HCT116 (cell line): ENCODE data around the gene STEAP1. TPM values are rescaled to one million over a fixed set of nuclear protein-coding genes. Genes with fewer than 3 reads are reported as not detected.

Experiments
- ATAC-seq: fragments of 200-7000 bp; cut with Tn5 transposase; 2 replicates; pipeline ENCODE4 v1.9.1; 2020; ENCODE audit warnings: mild to moderate bottlenecking, moderate library complexity
- BruUV-seq: library from RNA; stranded (reverse); fragments of 400-500 nt; replicated peaks from 2 replicates; lab custom pipeline; 2021; lab: Mats Ljungman, UMichigan
- CTCF ChIA-PET: fragments of 300-600 bp; sonication (Branson Sonifier 250); formaldehyde crosslinking; loops from one replicate; lab custom pipeline; 2021; ENCODE audit warnings: antibody characterized with exemption; lab: Charles Lee
- POLR2A ChIA-PET: fragments of 300-600, 350-600 bp; sonication (Branson Sonifier 250); formaldehyde crosslinking; loops from one replicate; lab custom pipeline; 2021; ENCODE audit warnings: antibody characterized with exemption; lab: Charles Lee
- RAD21 ChIA-PET, 2 experiments: fragments of 300-600 bp; sonication (Branson Sonifier 250); formaldehyde crosslinking; loops; one replicate each; lab custom pipeline; 2023; ENCODE audit warnings: low total read pairs in 2 of 2; ENCODE audit not compliant: uncharacterized antibody in 2 of 2, unreplicated experiment in 2 of 2, low non-redundant PET in 1 of 2; lab: Charles Lee
- DNase-seq: peaks from one replicate; pipeline ENCODE4 v3.0.0-alpha.2; 2010; ENCODE audit warnings: low read depth, low spot score
- H2AFZ ChIP-seq: fragments of 200-600 bp; shearing (Covaris generic), sonication (generic); 2 replicates; pipeline ENCODE4 v1.6.1; 2017; ENCODE audit warnings: low read depth, mixed run types, mixed read lengths, antibody characterized with exemption, low read length; ENCODE audit not compliant: poor library complexity, severe bottlenecking
- H3K27ac ChIP-seq: 2 replicates; pipeline ENCODE4 v1.5.1; 2012; ENCODE audit warnings: low read depth, low read length
- H3K27me3 ChIP-seq: fragments of 200-600 bp; sonication (generic); 2 replicates; pipeline ENCODE4 v1.6.1; 2016; ENCODE audit warnings: mixed run types, low read length, mixed read lengths; ENCODE audit not compliant: insufficient read depth
- H3K36me3 ChIP-seq, 2 experiments: fragments of 200-500 bp in 1 of 2; fragments of 200-600 bp in 1 of 2; sonication (Bioruptor generic) in 1 of 2; sonication (generic) in 1 of 2; 2 replicates each; pipeline versions ENCODE4 v1.5.1 to v1.6.1; 2014 to 2016; ENCODE audit warnings: low read length in 2 of 2, inconsistent platforms in 1 of 2, mixed read lengths in 1 of 2, mixed run types in 1 of 2; ENCODE audit not compliant: insufficient read depth in 2 of 2, control insufficient read depth in 1 of 2
- H3K4me1 ChIP-seq, 2 experiments: fragments of 200-600 bp in 1 of 2; sonication (generic) in 1 of 2; 2 replicates each; pipeline versions ENCODE4 v1.5.1 to v1.6.1; 2012 to 2017; ENCODE audit warnings: low read length in 2 of 2, inconsistent platforms in 1 of 2, mild to moderate bottlenecking in 1 of 2, mixed read lengths in 1 of 2, mixed run types in 1 of 2, moderate library complexity in 1 of 2; ENCODE audit not compliant: insufficient read depth in 2 of 2, control insufficient read depth in 1 of 2
- H3K4me2 ChIP-seq: fragments of 200-600 bp; sonication (generic); 2 replicates; pipeline ENCODE4 v1.6.1; 2017; ENCODE audit warnings: mixed run types, low read length, mixed read lengths
- H3K4me3 ChIP-seq, 2 experiments: fragments of 200-600 bp in 1 of 2; sonication (generic) in 1 of 2; replicated peaks in 1 of 2; 2 replicates each; pipeline ENCODE4 v1.5.1; 2011 to 2016; ENCODE audit warnings: low read length in 2 of 2, control low read depth in 1 of 2, low read depth in 1 of 2, mild to moderate bottlenecking in 1 of 2, mixed read lengths in 1 of 2, mixed run types in 1 of 2
- H3K79me2 ChIP-seq: fragments of 200-600 bp; sonication (generic); 2 replicates; pipeline ENCODE4 v1.6.1; 2017; ENCODE audit warnings: mild to moderate bottlenecking, mixed run types, low read length, moderate library complexity, mixed read lengths; ENCODE audit not compliant: insufficient read depth
- H3K9ac ChIP-seq: fragments of 200-600 bp; sonication (generic); 2 replicates; pipeline ENCODE4 v1.6.1; 2016; ENCODE audit warnings: low read length, mixed read lengths
- H3K9me2 ChIP-seq: fragments of 200-600 bp; sonication (generic), shearing (Covaris generic); 2 replicates; pipeline ENCODE4 v1.6.1; 2017; ENCODE audit warnings: mixed run types, mild to moderate bottlenecking, moderate library complexity; ENCODE audit not compliant: insufficient read depth
- H3K9me3 ChIP-seq, 2 experiments: fragments of 200-500 bp in 1 of 2; fragments of 200-600 bp in 1 of 2; sonication (Bioruptor generic) in 1 of 2; sonication (generic) in 1 of 2; 2 replicates each; pipeline ENCODE4 v1.6.1; 2014 to 2017; ENCODE audit warnings: low read length in 2 of 2, mixed read lengths in 2 of 2, inconsistent platforms in 1 of 2, low read depth in 1 of 2, mild to moderate bottlenecking in 1 of 2, mixed run types in 1 of 2, moderate library complexity in 1 of 2; ENCODE audit not compliant: control insufficient read depth in 1 of 2, insufficient read depth in 1 of 2
- H4K20me1 ChIP-seq: fragments of 200-600 bp; sonication (generic), shearing (Covaris generic); 2 replicates; pipeline ENCODE4 v1.6.1; 2017; ENCODE audit warnings: mixed run types, mild to moderate bottlenecking, moderate library complexity; ENCODE audit not compliant: insufficient read depth
- ATF3 ChIP-seq: IDR thresholded peaks from 2 replicates; pipeline ENCODE4 v1.6.1; 2012
- CBX3 ChIP-seq: IDR thresholded peaks from 2 replicates; pipeline ENCODE4 v1.6.1; 2012; ENCODE audit warnings: low read depth
- CEBPB ChIP-seq: IDR thresholded peaks from 2 replicates; pipeline ENCODE4 v1.6.1; 2012; ENCODE audit warnings: low read depth
- EGR1 ChIP-seq: IDR thresholded peaks from 2 replicates; pipeline ENCODE4 v1.6.1; 2012; ENCODE audit warnings: low read depth
- EZH2 ChIP-seq: fragments of 200-600 bp; sonication (generic); IDR thresholded peaks from 2 replicates; pipeline ENCODE4 v1.6.1; 2017; ENCODE audit warnings: antibody characterized with exemption, mixed run types
- EZH2phosphoT487 ChIP-seq: fragments of 200-600 bp; IDR thresholded peaks from 2 replicates; pipeline ENCODE4 v1.6.1; 2018; ENCODE audit warnings: antibody characterized with exemption, borderline replicate concordance
- JUND ChIP-seq: IDR thresholded peaks from 2 replicates; pipeline ENCODE4 v1.6.1; 2012
- POLR2A ChIP-seq: IDR thresholded peaks from 2 replicates; pipeline ENCODE4 v1.7.0; 2011; ENCODE audit warnings: borderline replicate concordance; ENCODE audit not compliant: insufficient read depth, insufficient read length; ENCODE audit errors: extremely low read depth
- POLR2AphosphoS5 ChIP-seq: IDR thresholded peaks from 2 replicates; pipeline ENCODE4 v1.6.1; 2011; ENCODE audit warnings: mild to moderate bottlenecking, low read depth, low read length, moderate library complexity
- RAD21 ChIP-seq: IDR thresholded peaks from 2 replicates; pipeline ENCODE4 v1.6.1; 2012; ENCODE audit warnings: low read depth, mild to moderate bottlenecking
- SP1 ChIP-seq: IDR thresholded peaks from 2 replicates; pipeline ENCODE4 v1.6.1; 2012; ENCODE audit warnings: low read depth
- SRF ChIP-seq: IDR thresholded peaks from 2 replicates; pipeline ENCODE4 v1.6.1; 2012; ENCODE audit warnings: low read depth
- YY1 ChIP-seq: IDR thresholded peaks from 2 replicates; pipeline ENCODE4 v1.6.1; 2011; ENCODE audit warnings: low read length, low read depth, moderate library complexity, mild to moderate bottlenecking; ENCODE audit not compliant: insufficient replicate concordance; ENCODE audit errors: extremely low read depth
- ZFX ChIP-seq: fragments of 450-650 bp; IDR thresholded peaks from 2 replicates; pipeline ENCODE4 v1.6.1; 2017
- ZNF274 ChIP-seq: fragments of 200-500 bp; sonication (Bioruptor generic); IDR thresholded peaks from 2 replicates; pipeline ENCODE4 v1.6.1; 2014; ENCODE audit warnings: mild to moderate bottlenecking, low read depth, low read length, inconsistent platforms
- intact Hi-C: fragments of 100-400 bp; cut with micrococcal nuclease; formaldehyde crosslinking; loops from 2 replicates; pipeline ENCODE4 v1.10.0; 2022
- total RNA-seq: library from RNA; stranded (reverse); gene quantifications from one replicate; pipeline ENCODE4 v1.2.1, GENCODE V29; 2021; ENCODE audit not compliant: unreplicated experiment
- TF ChIP-seq, protein P1 (sequence below): IDR thresholded peaks from 2 replicates; pipeline ENCODE4 v1.6.1; 2012; ENCODE audit warnings: low read depth
- TF ChIP-seq, protein P2 (sequence below), 3 experiments: fragments of 200-600 bp in 1 of 3; sonication (generic) in 1 of 3; IDR thresholded peaks in 2 of 3; conservative IDR thresholded peaks in 1 of 3; 2 replicates each; pipeline ENCODE4 v1.5.1; 2012 to 2017; ENCODE audit warnings: low read depth in 2 of 3, low read length in 2 of 3, antibody characterized with exemption in 1 of 3, borderline replicate concordance in 1 of 3, control low read depth in 1 of 3, mild to moderate bottlenecking in 1 of 3, mixed read lengths in 1 of 3, mixed run types in 1 of 3, moderate library complexity in 1 of 3; ENCODE audit not compliant: insufficient read depth in 1 of 3

The STEAP1 gene
- total RNA-seq, 1 experiment from 2014 or later = 18.8 TPM

GRCh38 chr7:90169891-90170290 is 15.6 kb downstream of the STEAP1 start:
- no peak for TF ChIP-seq SRF
- no peak for TF ChIP-seq ATF3
- TF ChIP-seq RAD21 = no peak
- TF ChIP-seq ZFX = no peak
- TF ChIP-seq CBX3 = no peak
- TF ChIP-seq ZNF274 = no peak
- TF ChIP-seq EZH2 = no peak
- no peak for TF ChIP-seq EZH2phosphoT487
- no peak for TF ChIP-seq SP1
- no peak for TF ChIP-seq EGR1
- no peak for TF ChIP-seq JUND
- TF ChIP-seq POLR2AphosphoS5 = no peak
- TF ChIP-seq YY1 = no peak
- TF ChIP-seq, protein P1, sequence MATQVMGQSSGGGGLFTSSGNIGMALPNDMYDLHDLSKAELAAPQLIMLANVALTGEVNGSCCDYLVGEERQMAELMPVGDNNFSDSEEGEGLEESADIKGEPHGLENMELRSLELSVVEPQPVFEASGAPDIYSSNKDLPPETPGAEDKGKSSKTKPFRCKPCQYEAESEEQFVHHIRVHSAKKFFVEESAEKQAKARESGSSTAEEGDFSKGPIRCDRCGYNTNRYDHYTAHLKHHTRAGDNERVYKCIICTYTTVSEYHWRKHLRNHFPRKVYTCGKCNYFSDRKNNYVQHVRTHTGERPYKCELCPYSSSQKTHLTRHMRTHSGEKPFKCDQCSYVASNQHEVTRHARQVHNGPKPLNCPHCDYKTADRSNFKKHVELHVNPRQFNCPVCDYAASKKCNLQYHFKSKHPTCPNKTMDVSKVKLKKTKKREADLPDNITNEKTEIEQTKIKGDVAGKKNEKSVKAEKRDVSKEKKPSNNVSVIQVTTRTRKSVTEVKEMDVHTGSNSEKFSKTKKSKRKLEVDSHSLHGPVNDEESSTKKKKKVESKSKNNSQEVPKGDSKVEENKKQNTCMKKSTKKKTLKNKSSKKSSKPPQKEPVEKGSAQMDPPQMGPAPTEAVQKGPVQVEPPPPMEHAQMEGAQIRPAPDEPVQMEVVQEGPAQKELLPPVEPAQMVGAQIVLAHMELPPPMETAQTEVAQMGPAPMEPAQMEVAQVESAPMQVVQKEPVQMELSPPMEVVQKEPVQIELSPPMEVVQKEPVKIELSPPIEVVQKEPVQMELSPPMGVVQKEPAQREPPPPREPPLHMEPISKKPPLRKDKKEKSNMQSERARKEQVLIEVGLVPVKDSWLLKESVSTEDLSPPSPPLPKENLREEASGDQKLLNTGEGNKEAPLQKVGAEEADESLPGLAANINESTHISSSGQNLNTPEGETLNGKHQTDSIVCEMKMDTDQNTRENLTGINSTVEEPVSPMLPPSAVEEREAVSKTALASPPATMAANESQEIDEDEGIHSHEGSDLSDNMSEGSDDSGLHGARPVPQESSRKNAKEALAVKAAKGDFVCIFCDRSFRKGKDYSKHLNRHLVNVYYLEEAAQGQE = no peak
- TF ChIP-seq POLR2A = no peak
- TF ChIP-seq CEBPB = no peak
- TF ChIP-seq, protein P2, sequence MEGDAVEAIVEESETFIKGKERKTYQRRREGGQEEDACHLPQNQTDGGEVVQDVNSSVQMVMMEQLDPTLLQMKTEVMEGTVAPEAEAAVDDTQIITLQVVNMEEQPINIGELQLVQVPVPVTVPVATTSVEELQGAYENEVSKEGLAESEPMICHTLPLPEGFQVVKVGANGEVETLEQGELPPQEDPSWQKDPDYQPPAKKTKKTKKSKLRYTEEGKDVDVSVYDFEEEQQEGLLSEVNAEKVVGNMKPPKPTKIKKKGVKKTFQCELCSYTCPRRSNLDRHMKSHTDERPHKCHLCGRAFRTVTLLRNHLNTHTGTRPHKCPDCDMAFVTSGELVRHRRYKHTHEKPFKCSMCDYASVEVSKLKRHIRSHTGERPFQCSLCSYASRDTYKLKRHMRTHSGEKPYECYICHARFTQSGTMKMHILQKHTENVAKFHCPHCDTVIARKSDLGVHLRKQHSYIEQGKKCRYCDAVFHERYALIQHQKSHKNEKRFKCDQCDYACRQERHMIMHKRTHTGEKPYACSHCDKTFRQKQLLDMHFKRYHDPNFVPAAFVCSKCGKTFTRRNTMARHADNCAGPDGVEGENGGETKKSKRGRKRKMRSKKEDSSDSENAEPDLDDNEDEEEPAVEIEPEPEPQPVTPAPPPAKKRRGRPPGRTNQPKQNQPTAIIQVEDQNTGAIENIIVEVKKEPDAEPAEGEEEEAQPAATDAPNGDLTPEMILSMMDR (IDR thresholded peaks at IDR 0.05 in 2 of 3, conservative IDR thresholded peaks at IDR 0.05 in 1 of 3; ENCODE audit: borderline replicate concordance in 1 of 3, insufficient read depth in 1 of 3, low read depth in 2 of 3, low read length in 2 of 3) = no peak
- intact Hi-C loops = no loop called here
- Histone ChIP-seq H3K9ac (no peak overlapping the region), H3K4me1 (no peaks in the 10 kb centered on the region), H3K27ac (no peak overlapping the region), H3K9me2 (no peaks in the 10 kb centered on the region), H3K36me3 (no peaks in the 10 kb centered on the region), H2AFZ (no peak overlapping the region), H3K9me3 (no peaks in the 10 kb centered on the region; a peak in 2 of 4 replicates), H3K27me3 (no peaks in the 10 kb centered on the region), H3K4me3 (no peak overlapping the region), H4K20me1 (no peaks in the 10 kb centered on the region), H3K4me2 (no peak overlapping the region), H3K79me2 (no peaks in the 10 kb centered on the region)
- BruUV-seq = no TSS peak
- DNase-seq = no peak
- ATAC-seq = no peak
- ChIA-PET RAD21 (no interaction called here), POLR2A (no interaction called here), CTCF (no interaction called here)
